ENCODE results near the gene WDR70.
A peak's percentile ranks its signal among the peaks of the same experiment; 100 is the strongest.
"Not testable (repeated sequence)": the region's sequence is repeated elsewhere in the genome, so short reads cannot be mapped to it uniquely, and the experiment has no call there.

WDR70 gene

DNA sequence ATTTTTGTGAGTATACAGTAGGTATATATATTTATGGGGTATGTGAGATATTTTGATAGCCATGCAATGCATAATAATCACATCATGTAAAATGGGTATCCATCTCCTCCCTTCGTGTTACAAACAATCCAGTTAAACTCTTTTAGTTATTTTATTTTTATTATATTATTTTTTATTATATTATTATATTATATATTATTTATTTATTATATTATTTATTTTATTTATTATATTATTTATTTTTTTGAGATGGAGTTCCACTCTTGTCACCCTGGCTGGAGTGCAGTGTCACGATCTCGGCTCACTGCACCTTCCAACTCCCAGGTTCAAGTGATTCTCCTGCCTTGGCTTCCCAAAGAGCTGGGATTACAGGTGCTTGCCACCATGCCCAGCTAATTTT lies 138.6 kb downstream of the WDR70 start:
- DNase-seq (ENCODE audit: low read depth), result no peak

DNA sequence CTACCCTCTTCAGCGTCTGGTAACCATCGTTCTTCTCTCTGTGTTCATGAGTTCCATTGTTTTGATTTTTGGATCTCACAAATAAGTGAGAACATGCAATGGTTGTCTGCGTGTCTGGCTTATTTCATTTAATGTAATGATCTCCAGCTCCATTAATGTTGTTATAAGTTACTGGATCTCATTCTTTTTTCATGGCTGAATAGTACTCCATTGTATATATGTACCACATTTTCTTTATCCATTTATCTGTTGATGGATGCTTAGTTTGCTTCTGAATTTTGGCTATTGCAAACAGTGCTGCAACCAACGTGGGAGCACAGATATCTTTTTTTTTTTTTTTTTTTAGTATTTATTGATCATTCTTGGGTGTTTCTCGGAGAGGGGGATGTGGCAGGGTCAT lies 139.2 kb downstream of the WDR70 start:
- not testable (repeated sequence) for DNase-seq (ENCODE audit: low read depth)

DNA sequence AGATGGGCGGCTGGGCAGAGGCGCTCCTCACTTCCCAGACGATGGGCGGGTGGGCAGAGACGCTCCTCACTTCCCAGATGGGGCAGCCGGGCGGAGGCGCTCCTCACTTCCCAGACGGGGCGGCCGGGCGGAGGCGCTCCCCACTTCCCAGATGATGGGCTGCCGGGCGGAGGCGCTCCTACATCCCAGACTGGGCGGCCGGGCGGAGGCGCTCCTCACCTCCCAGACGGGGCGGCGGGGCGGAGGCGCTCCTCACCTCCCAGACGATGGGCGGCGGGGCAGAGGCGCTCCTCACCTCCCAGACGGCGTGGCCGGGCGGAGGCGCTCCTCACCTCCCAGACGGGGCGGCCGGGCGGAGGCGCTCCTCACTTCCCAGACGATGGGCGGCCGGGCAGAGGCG lies 140.2 kb downstream of the WDR70 start:
- no peak for DNase-seq (ENCODE audit: low read depth)

DNA sequence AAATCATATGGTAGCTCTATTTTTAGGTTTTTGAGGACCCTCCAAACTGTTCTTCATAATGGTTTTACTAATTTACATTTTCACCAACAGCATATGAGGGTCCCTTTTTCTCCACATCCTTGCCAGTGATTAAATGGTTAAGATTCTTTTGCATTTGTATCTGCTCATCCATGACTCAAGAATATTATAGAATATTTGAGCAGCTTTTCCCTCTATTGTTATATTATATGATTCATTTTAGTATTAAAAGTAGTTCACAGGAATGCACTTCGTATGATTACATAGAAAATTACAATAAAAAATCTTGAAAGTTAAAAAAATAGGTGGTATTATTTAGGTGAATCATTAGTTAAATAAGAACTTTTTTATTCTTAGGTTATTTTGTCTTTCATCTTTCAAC lies 140.7 kb downstream of the WDR70 start:
- no peak for DNase-seq (ENCODE audit: low read depth)

DNA sequence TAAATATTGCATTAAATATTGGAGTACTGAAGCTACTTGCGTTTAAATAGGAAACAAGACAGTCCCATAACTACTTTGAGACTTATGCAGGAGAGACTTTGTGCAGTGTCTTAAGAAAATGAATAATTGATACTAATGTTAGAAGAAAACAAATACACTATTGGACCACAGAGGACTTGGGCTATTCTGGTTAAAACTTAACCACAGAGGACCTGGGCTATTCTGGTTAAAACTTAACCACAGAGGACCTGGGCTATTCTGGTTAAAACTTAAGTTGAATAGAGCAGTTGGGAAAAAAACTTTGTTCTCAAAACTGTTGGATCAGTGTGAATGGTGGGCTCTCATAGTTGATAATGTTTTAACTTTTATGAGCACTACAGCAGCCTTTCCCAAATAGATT lies 141.7 kb downstream of the WDR70 start:
- no peak for DNase-seq (ENCODE audit: low read depth)

DNA sequence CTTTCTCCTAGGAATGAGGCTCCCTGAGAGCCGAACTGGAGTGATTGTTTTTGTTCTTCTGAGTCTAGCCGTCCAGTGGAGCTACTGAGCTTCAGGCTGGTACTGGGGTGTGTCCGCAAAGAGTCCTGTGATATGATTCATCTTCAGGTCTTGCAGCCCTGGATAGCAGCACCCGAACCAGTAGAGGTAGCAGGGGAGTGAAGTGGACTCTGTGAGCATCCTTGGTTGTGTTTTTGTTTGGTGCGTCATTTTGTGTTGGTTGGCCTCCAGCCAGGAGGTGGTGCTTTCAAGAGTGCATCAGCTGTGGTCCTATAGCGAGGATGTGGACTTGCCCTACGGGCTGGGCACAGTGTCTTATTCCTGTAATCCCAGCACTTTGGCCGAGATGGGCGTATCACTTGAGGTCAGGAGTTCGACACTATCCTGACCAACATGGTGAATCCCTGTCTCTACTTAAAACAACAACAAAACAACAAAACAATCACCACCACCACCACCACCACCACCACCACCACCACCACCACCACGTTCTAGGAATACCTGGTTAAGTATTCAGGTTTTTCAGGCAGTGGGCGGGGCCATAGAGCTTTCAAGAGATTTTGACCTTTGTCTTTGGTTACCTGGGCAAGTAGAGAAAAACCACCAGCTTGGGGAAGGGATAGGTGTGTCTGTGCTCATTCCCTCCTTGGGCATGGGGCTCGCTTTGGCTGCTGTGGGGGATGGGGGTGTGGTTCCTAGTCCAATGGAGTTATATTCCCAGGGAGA lies 154.0 kb downstream of the WDR70 start:
- DNase-seq (ENCODE audit: low read depth), result no peak

DNA sequence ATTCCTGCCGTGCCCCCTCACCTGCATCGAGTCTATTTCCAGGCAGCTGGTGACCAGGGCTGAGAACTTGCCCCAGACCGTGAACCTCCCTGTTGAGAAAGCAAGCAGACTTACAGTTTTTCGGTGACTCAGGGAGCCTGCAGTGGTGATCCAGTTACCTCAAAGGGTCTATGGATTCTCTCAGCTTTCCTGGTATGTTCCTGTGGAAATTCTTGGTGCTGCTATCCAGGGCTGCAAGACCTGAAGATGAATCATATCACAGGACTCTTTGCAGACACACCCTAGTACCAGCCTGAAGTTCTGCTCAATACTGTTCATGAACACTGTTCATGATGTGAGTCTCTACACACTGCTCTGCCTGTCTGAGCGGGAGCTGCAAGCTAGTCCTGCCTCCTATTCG lies 154.7 kb downstream of the WDR70 start:
- DNase-seq (ENCODE audit: low read depth), result no peak

DNA sequence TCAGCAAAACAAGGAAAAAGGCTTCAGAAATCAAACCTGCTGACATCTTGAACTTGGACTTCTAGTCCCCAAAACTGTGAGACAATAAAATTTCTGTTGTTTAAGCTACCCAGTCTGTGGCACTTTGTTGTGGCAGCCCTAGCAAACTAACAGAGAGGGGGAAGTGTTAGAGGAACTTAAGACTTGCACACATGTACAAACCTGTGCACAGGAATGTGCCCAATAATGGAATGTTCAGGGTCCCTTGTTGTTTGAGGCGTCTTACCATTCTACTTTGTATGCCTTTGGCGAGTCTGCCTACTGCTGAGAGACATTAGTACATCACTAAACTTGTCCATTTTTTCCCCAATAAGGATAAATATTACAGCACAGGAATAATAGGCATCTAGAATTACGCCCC lies 160.3 kb downstream of the WDR70 start:
- no peak for DNase-seq (ENCODE audit: low read depth)

DNA sequence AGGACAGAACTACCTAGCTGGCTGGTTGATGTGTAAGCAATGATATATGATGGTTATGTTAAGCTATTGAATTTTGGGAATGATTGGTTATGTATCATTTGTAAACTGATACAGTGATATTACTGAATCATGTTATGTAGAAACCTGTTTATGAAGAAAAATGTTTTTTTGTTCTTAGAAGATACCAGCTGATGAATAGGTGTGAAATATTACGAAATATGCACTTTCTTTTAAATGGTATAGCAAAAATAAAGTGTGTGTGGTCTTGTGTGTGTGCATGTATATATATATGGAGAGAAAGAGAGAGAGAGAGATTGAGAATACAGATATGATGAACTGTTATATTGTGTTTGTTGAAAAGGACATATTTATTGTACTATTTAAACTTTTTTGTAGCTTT lies 164.1 kb downstream of the WDR70 start:
- no peak for DNase-seq (ENCODE audit: low read depth)

DNA sequence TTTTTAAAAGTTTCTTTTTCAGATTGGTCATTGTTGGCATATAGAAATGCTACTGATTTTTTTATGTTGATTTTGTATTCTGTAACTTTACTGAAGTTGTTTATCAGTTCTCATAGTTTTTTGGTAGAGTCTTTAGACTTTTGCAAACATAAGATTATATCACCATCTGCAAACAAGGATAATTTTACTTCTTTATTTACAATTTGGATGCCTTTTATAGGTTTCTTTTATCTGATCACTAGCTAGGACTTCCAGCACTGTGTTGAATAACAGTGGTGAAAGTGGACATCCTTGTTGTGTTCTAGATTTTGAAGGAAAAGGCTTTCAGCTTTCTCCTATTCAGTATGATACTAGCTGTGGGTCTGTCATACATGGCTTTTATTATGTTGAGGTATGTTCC lies 170.3 kb downstream of the WDR70 start:
- no peak for DNase-seq (ENCODE audit: low read depth)

DNA sequence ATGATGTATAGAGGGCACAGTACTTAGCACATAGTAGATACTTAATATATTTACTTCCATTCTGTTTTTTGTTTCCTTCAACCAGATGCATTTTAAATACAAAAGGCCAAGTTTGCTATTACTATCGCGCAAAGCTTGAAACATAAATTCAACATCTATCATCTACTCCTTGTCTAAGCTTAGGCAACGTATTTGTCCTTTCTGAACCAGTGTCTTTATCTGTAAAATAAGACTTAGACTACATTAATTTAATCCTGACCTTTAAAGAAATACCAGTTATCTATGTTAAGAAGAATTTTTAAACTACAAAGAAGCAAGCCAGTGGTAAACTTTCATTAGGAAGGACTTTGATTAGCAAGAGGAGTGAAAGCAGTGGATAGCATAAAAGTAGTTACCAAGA lies 173.0 kb downstream of the WDR70 start:
- no peak for DNase-seq (ENCODE audit: low read depth)

DNA sequence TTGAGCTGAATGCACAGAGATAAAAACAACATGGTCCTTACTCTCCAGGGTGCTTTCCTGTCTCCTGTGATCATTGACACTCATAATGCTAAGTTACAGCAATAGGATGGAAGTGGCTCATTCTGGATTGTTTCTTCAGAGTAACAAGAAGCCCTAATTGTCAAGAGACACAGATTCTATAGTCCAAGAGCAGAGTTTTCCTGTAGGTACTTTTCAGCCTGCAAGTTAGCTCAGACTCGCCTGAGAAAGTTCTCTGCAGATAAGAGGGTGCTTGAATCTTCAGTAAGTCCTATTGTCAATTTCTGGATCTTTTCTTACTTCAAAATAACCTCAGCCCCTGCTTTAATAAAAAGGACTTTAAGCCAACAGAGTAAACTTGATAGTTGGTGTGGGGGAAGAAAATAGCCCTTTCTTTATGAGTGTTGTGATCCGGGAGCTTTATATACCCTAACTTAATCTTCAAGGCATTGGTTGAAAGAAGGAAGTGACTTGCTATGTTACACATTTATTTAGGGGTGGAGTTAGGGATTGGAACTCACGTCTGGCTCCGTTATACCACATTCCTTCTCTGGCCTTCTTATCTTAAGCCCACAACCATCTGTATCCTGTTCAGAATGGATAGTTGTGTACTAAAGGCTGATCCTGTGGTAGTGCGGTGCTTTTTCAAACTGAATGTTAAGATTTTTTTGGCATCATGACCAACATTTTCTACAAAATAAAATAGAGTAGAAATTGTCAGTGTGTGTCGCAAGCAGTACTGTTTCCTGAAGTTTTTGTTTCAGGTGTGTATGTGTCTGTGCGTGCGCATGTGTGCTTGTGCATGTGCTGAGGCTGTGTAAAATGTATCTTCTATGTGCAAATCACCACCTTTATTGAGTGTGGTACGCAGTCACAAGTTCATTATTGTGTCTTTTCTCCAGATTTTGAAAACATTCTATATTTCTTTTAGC lies 173.9 kb downstream of the WDR70 start:
- peak; percentile 91 for DNase-seq (ENCODE audit: low read depth)

DNA sequence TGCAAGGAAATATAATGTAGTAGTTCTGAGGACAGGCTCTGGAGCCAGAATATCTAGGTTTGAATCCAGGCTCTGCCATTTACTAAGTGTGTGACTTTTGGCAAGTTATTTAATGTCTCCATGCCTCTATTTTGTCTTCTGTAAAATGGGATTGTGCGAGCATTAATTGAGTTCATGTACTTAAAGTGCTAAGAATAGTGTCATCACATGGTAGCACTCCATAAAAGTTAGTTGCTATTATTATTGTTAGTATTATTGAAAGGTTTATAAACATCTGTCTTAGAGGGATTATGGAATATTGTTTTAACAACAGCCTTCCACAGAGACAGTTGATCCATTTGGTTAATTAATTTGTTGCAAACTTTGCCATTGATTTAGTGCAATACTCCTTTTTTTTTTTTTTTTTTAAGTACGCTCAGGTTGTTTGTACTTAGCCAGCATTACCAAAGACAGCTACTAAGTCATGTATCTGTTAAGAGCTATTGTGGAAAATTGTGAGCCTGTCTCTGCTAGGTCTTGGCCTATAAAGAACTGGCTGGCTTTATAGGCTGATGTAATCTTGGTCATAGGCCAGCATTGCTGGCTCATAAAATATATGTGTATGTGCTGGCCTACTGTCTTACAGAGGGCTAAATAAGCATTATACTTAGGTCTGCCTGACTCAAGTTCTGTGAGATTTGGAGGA lies 174.7 kb downstream of the WDR70 start:
- DNase-seq (ENCODE audit: low read depth), result no peak

DNA sequence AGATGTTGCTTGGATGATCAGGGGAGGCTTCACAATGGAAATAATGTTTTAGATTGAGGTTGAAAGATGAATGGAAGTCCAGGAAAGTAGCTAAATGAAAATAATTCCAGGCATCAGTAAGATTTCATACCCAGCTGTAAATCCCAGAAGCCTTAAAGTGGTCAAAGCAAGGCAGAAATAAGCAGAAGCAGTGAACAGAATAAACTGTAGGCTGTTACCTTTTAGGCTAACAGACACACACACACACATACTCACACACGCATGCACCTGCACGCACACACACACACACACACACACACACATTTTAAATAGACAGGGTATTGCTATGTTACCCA lies 175.3 kb downstream of the WDR70 start:
- no peak for DNase-seq (ENCODE audit: low read depth)

DNA sequence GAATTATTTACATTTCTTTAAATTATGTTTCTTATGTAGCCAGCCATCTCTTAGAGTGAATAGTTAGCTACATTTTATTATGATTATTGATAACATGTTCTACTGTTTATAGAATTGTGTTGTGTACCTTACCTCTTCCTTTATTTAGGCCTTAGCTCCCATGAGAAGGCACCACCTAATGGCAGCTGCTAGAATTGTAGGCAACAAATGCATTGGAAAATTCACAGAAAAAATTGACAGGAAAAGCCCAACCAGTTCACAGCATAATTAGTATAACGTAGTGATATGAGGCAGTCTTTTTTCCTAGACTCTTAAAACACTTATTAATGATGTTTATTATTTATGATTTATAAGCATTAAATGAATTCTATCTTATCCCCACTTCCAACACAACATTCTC lies 175.8 kb downstream of the WDR70 start:
- no peak for DNase-seq (ENCODE audit: low read depth)

DNA sequence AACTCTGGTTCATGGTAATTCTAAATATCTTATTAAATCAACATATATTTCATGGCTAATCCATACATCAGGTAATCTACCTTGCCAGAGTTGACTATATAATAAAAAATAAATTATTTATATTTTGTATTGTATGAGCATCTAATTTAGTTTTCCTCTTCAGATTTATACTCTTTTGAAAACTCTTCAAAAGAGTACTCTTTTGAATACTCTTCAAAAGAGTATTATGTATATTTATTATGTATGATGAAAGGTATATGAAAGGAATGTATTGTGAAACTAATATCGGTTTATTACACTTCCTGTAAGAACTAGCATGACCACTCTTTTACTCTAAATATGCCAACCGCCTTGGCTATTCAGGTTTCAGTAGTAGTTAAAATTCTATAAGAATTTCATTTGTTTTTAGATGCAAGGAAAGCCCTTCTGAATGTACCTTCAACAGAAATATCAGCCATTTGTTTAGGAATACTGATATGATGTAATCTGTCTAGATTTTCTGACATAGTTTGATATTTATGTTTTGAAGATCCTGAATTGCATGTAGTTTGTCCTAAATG lies 178.7 kb downstream of the WDR70 start:
- DNase-seq (ENCODE audit: low read depth), result peak; percentile 17

DNA sequence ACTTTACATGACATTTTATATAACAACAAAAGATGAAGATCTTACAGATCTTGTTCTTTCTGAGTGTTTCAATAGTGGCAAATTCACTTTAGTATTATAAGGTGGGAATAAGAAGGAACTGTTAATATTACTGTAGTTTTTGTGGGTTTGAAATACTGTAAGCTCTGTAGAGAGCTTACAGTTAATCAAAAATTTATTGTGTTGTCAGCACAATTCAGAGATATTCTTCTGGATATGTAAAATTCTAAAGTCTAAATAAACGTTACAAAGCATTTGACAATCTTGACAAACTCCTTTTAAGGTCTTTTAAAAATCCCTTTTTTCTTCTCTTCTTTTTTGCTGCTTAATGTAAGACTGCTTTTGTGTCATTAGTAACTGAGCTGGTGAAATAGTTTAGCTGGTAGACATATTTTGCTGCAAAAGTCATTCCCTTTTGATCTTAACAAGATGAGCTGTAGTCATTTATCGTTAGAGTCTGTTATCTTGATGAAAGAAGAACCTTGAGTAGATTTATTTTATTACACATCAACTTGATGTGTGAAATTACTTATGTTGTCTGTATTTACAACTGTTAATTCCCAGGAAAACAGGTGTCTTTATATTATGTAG lies 186.0 kb downstream of the WDR70 start:
- no peak for DNase-seq (ENCODE audit: low read depth)

DNA sequence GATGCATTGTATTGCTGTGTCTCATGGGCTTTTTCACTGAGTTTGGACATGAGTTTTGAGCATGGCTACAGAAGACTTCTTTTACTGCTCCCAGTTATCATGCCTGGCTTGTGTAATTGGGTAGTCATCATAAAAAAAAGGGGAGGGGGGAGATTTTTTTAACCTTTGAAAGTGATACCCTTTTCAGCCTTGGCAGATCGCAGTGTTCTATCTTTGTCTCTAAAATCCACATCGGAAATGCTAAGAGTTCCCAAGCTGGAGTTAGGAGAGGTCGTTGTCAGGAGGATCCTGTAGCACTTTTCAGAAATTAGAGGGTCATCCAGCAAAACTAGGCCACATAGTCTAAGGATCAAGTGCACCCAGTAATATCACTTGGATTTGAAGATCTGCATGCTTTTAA lies 188.4 kb downstream of the WDR70 start:
- DNase-seq (ENCODE audit: low read depth), result no peak

DNA sequence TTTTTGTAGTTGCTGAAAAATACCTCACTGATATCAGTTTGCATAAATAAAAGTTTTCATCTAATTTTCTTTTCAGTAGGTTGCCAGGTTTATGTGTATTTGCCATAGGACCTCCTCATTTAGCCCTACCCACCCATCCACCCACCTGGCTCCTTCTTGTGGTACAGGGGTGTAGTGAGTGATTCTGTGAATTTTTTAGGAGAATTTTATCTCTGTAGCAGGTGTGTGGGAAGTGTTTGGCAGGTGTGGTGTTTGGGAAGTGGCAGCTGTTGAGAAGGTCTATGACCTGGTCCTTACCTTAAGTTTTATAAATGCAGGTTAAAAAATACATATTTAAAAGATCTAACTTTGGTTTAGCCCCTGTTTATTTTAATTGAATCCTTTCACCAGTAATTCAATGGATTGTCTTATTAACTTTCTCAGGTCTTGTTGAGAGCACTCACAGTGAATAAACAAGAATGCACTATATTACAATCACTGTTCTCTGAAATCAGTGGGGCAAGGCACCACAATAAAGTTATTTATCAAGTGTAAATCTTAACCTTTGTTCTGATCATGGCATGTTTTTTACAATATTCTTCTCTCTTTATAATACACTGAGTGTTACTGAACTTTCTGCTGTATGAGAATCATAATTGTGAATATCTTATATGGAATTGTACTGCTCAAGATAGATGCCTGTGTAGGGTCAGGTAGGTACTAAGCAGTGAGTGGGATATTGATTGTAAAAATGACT lies 189.1 kb downstream of the WDR70 start:
- DNase-seq (ENCODE audit: low read depth), result no peak

DNA sequence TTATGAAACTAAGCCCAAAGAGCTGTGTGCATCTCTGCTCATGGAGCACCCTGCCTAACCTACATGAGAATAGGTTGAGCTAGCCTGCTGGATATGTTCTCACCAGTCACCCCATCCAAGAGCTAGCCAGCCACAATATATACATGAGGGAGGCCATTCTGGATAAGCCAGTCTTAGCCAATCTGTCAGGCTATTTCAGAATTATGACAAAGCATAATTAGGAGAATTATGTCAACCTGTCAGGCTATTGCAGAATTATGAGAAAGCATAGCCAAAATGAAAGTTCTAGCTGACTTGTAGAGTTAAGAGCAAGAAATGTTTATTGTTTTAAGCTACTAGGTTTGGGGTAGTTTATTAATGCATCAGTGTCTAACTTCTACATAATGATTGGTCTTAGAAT lies 189.8 kb downstream of the WDR70 start:
- no peak for DNase-seq (ENCODE audit: low read depth)

DNA sequence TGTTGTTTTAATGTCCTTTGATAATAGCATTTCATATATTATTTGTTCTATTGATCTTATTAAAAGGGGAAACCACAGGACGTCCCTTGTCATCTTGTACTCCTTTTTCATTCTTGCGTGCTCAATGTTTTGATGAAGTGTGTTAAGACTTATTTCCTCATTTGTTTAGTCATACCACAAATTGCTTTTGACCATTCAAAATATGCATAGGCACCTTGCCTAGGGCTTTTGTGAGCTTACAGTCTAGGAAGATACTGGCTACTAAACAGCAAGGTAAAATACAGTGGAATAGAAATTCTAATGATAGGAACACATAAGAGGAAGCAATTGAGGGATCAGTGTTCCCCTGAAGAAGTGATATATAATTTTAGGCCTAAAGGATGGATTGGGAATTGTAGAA lies 190.3 kb downstream of the WDR70 start:
- no peak for DNase-seq (ENCODE audit: low read depth)

All from CMK (cell line).